ENCODE results near the gene ARHGAP9. TPM values are rescaled to one million over a fixed set of nuclear protein-coding genes. Genes with fewer than 3 reads are reported as not detected.

Gene ARHGAP9
- total and polyA plus RNA-seq, 2 donors from 2014 or later = 3.8 to 18.1 TPM

GRCh38 chr12:57465747-57466505 lies 13.7 kb downstream of the ARHGAP9 start:
- TF ChIP-seq CTCF (IDR thresholded peaks at IDR 0.05; ENCODE audit: borderline replicate concordance, extremely low read depth, insufficient read depth) = no peak
- FAIRE-seq (no peak), DNase-seq (no peak)
- intact Hi-C loops (cut with DNase I) = no loop called here
- Histone ChIP-seq H3K36me3 (ENCODE audit: control insufficient read depth in 2 of 3, insufficient read depth in 3 of 3, low read length in 3 of 3) (no peaks in the 10 kb centered on the region), H3K4me1 (ENCODE audit: control insufficient read depth in 2 of 3, insufficient read depth in 2 of 3, low read depth in 1 of 3, low read length in 3 of 3) (peaks cover 0 to 5% (median 0%) of the 10 kb centered on the region in 3 donors), H3K9me3 (ENCODE audit: control insufficient read depth in 2 of 3, insufficient read depth in 1 of 3, low read length in 3 of 3) (no peaks in the 10 kb centered on the region), H3K4me3 (ENCODE audit: low read length in 3 of 3) (no peak overlapping the region), H3K9ac (ENCODE audit: low read length in 3 of 3) (no peak overlapping the region), H3K27ac (ENCODE audit: low read depth in 2 of 2, low read length in 2 of 2) (no peak overlapping the region), H3K27me3 (ENCODE audit: control insufficient read depth, insufficient read depth, low read length) (no peaks in the 10 kb centered on the region)

GRCh38 chr12:57465030-57465746 lies 14.5 kb downstream of the ARHGAP9 start:
- no peaks in the 10 kb centered on the region for H3K9me3 ChIP-seq (ENCODE audit: control insufficient read depth in 2 of 3, insufficient read depth in 1 of 3, low read length in 3 of 3)
- no peak overlapping the region for H3K27ac ChIP-seq (ENCODE audit: low read depth in 2 of 2, low read length in 2 of 2)
- H3K9ac ChIP-seq (ENCODE audit: low read length in 3 of 3) = no peak overlapping the region
- no peak overlapping the region for H3K4me3 ChIP-seq (ENCODE audit: low read length in 3 of 3)
- TF ChIP-seq CTCF (IDR thresholded peaks at IDR 0.05; ENCODE audit: borderline replicate concordance, extremely low read depth, insufficient read depth) = no peak
- DNase-seq (no peak), FAIRE-seq (no peak)
- peaks cover 0 to 8% (median 0%) of the 10 kb centered on the region in 3 donors for H3K4me1 ChIP-seq (ENCODE audit: control insufficient read depth in 2 of 3, insufficient read depth in 2 of 3, low read depth in 1 of 3, low read length in 3 of 3)
- H3K27me3 ChIP-seq (ENCODE audit: control insufficient read depth, insufficient read depth, low read length) = no peaks in the 10 kb centered on the region
- intact Hi-C loops (cut with DNase I) = no loop called here
- H3K36me3 ChIP-seq (ENCODE audit: control insufficient read depth in 2 of 3, insufficient read depth in 3 of 3, low read length in 3 of 3) = no peaks in the 10 kb centered on the region

- no peak for FAIRE-seq
- H3K36me3 ChIP-seq (ENCODE audit: control insufficient read depth in 2 of 3, insufficient read depth in 3 of 3, low read length in 3 of 3) = no peaks in the 10 kb centered on the region
- H3K27me3 ChIP-seq (ENCODE audit: control insufficient read depth, insufficient read depth, low read length) = no peaks in the 10 kb centered on the region
- intact Hi-C loops (cut with DNase I) = no loop called here
- H3K4me3 ChIP-seq (ENCODE audit: low read length in 3 of 3) = no peak overlapping the region
- no peak for DNase-seq
- peaks cover 0 to 8% (median 0%) of the 10 kb centered on the region in 3 donors for H3K4me1 ChIP-seq (ENCODE audit: control insufficient read depth in 2 of 3, insufficient read depth in 2 of 3, low read depth in 1 of 3, low read length in 3 of 3)
- no peak overlapping the region for H3K9ac ChIP-seq (ENCODE audit: low read length in 3 of 3)
- H3K27ac ChIP-seq (ENCODE audit: low read depth in 2 of 2, low read length in 2 of 2) = no peak overlapping the region
- H3K9me3 ChIP-seq (ENCODE audit: control insufficient read depth in 2 of 3, insufficient read depth in 1 of 3, low read length in 3 of 3) = no peaks in the 10 kb centered on the region
- no peak for TF ChIP-seq CTCF (IDR thresholded peaks at IDR 0.05; ENCODE audit: borderline replicate concordance, extremely low read depth, insufficient read depth)
Observed at GRCh38 chr12:57464569-57464968, 15.1 kb downstream of the ARHGAP9 start.
